RWPE1 (cell line): Measurements from ENCODE around the gene ZNF791.

Experiments used
- CTCF ChIA-PET: fragments of 350-600 bp; sonication (Branson Sonifier 250); formaldehyde crosslinking; extraction: SDS; loops from one replicate; lab custom pipeline; 2021; lab: Yijun Ruan, JAX
- POLR2A ChIA-PET: fragments of 400-600 bp; formaldehyde crosslinking; extraction: SDS; loops from one replicate; lab custom pipeline; 2020; ENCODE audit warnings: antibody characterized with exemption; ENCODE audit not compliant: low non-redundant PET; lab: Yijun Ruan, JAX
- DNase-seq: peaks from one replicate; pipeline ENCODE4 v3.0.0; 2012; ENCODE audit warnings: low spot score
- H3K27ac ChIP-seq: fragments of 450-650 bp; 2 replicates; pipeline ENCODE4 v1.5.1; 2017
- TF ChIP-seq, protein P1 (sequence below): fragments of 450-650 bp; conservative IDR thresholded peaks from 2 replicates; pipeline ENCODE4 v1.5.1; 2017; ENCODE audit warnings: low read depth, mild to moderate bottlenecking

ZNF791 gene

DNA sequence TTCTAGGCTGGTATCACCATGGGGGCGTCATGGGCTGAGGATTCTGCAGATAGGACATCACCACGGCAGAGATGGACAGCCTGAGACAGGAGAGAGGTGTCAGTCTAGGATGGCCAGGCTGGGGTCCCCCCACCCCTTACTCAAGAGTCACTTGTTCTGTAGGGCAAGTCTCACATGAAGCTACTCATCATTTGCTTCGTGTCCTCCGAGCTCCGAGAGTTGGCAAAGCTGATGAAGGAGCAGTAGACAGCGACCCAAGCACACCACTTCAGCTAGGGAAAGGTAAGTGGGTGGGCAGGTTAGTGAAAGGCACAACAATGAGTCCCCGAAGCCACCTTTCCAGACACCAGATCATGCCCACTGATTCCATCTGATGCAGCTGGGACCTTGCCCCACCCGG is 57.6 kb downstream of the ZNF791 start:
- CTCF ChIA-PET, result no interaction called here
- POLR2A ChIA-PET, result interaction anchor here (0.6 kb wide), 1 partner anchor 123 kb away, joined by 3 read pairs; no protein-coding TSS in a partner anchor
- no peak for DNase-seq
- TF ChIP-seq, protein P1, sequence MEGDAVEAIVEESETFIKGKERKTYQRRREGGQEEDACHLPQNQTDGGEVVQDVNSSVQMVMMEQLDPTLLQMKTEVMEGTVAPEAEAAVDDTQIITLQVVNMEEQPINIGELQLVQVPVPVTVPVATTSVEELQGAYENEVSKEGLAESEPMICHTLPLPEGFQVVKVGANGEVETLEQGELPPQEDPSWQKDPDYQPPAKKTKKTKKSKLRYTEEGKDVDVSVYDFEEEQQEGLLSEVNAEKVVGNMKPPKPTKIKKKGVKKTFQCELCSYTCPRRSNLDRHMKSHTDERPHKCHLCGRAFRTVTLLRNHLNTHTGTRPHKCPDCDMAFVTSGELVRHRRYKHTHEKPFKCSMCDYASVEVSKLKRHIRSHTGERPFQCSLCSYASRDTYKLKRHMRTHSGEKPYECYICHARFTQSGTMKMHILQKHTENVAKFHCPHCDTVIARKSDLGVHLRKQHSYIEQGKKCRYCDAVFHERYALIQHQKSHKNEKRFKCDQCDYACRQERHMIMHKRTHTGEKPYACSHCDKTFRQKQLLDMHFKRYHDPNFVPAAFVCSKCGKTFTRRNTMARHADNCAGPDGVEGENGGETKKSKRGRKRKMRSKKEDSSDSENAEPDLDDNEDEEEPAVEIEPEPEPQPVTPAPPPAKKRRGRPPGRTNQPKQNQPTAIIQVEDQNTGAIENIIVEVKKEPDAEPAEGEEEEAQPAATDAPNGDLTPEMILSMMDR, result no peak
- peak overlapping the region; percentile 87 for H3K27ac ChIP-seq

DNA sequence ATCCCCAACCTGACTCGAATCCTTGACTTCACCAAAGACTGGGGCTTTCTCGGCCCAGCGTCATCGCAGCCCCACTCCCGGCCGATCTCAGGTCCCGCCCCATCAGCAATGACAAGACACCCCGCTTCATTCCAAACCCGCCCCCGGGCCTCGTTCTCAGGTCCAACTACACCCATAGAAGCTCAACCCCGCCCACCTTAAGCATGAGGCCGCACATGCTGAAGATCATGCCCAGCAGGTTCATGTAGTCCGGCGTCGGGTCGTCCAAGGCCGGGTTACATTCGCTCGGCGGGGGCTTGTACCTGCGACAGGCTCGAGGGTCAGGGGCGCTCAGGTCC is 58.2 kb downstream of the ZNF791 start:
- peak; percentile 53 for DNase-seq
- CTCF ChIA-PET, result no interaction called here
- POLR2A ChIA-PET, result interaction anchor here (0.5 to 0.6 kb wide), 2 partner anchors 9 to 123 kb away, joined by 3 read pairs; no protein-coding TSS in a partner anchor
- TF ChIP-seq, protein P1, result no peak
- peak overlapping the region; percentile 87 for H3K27ac ChIP-seq

- peak overlapping the region; percentile 87 for H3K27ac ChIP-seq
- peak; percentile 66 for DNase-seq
- ChIA-PET POLR2A (interaction anchor here (0.5 kb wide), 1 partner anchor 8 kb away, joined by 3 read pairs; no protein-coding TSS in a partner anchor), CTCF (no interaction called here)
- TF ChIP-seq, protein P1, result no peak
Observed at GRCh38 chr19:12669270-12670158, 58.8 kb downstream of the ZNF791 start.

GRCh38 chr19:12670159-12670928 is 59.6 kb downstream of the ZNF791 start:
- peak overlapping the region; percentile 87 for H3K27ac ChIP-seq
- TF ChIP-seq, protein P1, result no peak
- ChIA-PET CTCF (no interaction called here), POLR2A (no interaction called here)
- DNase-seq, result no peak

GRCh38 chr19:12672744-12673143 is 62.0 kb downstream of the ZNF791 start:
- ChIA-PET CTCF (interaction anchor here (0.5 to 1.4 kb wide), 5 partner anchors 9 to 613 kb away, joined by 3 to 5 read pairs (median 4); partner anchors contain the start of gene DHPS), POLR2A (no interaction called here)
- DNase-seq, result no peak
- H3K27ac ChIP-seq, result peak overlapping the region; percentile 32
- TF ChIP-seq, protein P1, result no peak

DNA sequence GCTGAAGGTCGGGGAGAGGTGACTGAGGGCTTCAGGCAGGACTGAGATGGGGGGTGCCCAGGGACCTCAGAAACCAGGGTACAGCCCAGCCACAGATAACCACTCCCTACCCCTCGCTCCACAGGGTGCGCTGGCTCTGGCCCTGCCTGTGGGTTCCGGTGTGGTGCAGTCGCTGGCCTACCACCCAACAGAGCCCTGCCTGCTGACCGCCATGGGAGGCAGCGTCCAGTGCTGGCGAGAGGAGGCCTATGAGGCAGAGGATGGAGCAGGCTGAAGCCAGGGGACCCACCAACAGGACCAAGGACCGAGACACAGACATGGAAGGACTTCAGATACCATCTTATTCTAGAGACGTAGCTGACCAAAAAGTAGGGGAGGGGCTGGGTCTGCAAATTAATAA is 64.7 kb downstream of the ZNF791 start:
- TF ChIP-seq, protein P1, result no peak
- ChIA-PET POLR2A (no interaction called here), CTCF (no interaction called here)
- no peak for DNase-seq
- H3K27ac ChIP-seq, result no peak overlapping the region; the same call in 1 of the 2 replicates
